ENCODE results near the gene RAB33B.

DNA sequence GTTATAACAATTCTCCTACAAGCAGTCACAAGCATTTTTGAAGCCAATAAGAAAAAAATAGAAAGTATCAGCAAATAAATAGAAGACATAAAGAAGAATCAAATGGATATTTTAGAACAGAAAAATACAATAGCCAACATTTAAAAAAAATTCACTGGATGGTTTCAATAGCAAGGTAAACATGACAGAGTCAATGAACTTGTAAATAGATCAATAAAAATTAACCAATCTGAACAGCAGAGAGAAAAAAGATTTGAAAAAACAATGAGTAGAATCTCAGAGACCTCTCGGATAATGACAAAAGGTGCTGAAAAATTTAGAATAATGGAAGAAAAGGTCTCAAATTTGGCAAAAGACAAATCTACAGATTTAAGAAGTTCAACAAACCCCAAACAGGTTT lies 33.3 kb upstream of the RAB33B start:
- no peak for TF ChIP-seq ARNT (IDR thresholded peaks at IDR 0.05)
- no peak for TF ChIP-seq BHLHE40 (IDR thresholded peaks at IDR 0.05; ENCODE audit: borderline replicate concordance)
- TF ChIP-seq SP1 (IDR thresholded peaks at IDR 0.05) = no peak
- TF ChIP-seq SUZ12 (IDR thresholded peaks at IDR 0.05) = no peak
- no peak for TF ChIP-seq TARDBP (IDR thresholded peaks at IDR 0.05)
- TF ChIP-seq HDGF (IDR thresholded peaks at IDR 0.05; ENCODE audit: borderline replicate concordance) = no peak
- no peak for TF ChIP-seq ZNF384 (IDR thresholded peaks at IDR 0.05)
- TF ChIP-seq, protein P1, sequence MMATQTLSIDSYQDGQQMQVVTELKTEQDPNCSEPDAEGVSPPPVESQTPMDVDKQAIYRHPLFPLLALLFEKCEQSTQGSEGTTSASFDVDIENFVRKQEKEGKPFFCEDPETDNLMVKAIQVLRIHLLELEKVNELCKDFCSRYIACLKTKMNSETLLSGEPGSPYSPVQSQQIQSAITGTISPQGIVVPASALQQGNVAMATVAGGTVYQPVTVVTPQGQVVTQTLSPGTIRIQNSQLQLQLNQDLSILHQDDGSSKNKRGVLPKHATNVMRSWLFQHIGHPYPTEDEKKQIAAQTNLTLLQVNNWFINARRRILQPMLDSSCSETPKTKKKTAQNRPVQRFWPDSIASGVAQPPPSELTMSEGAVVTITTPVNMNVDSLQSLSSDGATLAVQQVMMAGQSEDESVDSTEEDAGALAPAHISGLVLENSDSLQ (IDR thresholded peaks at IDR 0.05) = no peak
- TF ChIP-seq L3MBTL2 (conservative IDR thresholded peaks at IDR 0.05) = no peak
- TF ChIP-seq FOXM1 (IDR thresholded peaks at IDR 0.05; ENCODE audit: borderline replicate concordance) = no peak
- TF ChIP-seq FOXA1 (IDR thresholded peaks at IDR 0.05) = no peak

All from HEK293T (cell line).